GM23338 (cell line): ENCODE results near the gene STK17A. TPM values are rescaled to one million over a fixed set of nuclear protein-coding genes. Genes with fewer than 3 reads are reported as not detected.
"Not testable (repeated sequence)": the region's sequence is repeated elsewhere in the genome, so short reads cannot be mapped to it uniquely, and the experiment has no call there.

ENCODE experiments used
- ATAC-seq: fragments of 200-7000 bp; cut with Tn5 transposase; 3 replicates; pipeline ENCODE4 v1.9.1; 2020
- DNase-seq: peaks from one replicate; pipeline ENCODE4 v3.0.0-alpha.2; 2015; ENCODE audit warnings: low spot score
- H2AFZ ChIP-seq: fragments of 200-600 bp; sonication (generic); 2 replicates; pipeline ENCODE4 v1.8.0; 2016; ENCODE audit warnings: antibody characterized with exemption, mild to moderate bottlenecking, moderate library complexity
- H3F3A ChIP-seq: fragments of 200-600 bp; sonication (generic); replicated peaks from 2 replicates; pipeline ENCODE4 v1.8.0; 2017; ENCODE audit warnings: antibody characterized with exemption, mixed run types, low read depth
- H3K27ac ChIP-seq: fragments of 200-600 bp; sonication (generic); 2 replicates; pipeline ENCODE4 v1.6.1; 2016; ENCODE audit warnings: low read depth
- H3K27me3 ChIP-seq: fragments of 200-600 bp; sonication (generic); 2 replicates; pipeline ENCODE4 v1.8.0; 2016; ENCODE audit warnings: mild to moderate bottlenecking, mixed run types, moderate library complexity; ENCODE audit not compliant: insufficient read depth
- H3K36me3 ChIP-seq: fragments of 200-600 bp; sonication (generic); 2 replicates; pipeline ENCODE4 v1.8.0; 2016; ENCODE audit warnings: mild to moderate bottlenecking; ENCODE audit not compliant: insufficient read depth
- H3K4me1 ChIP-seq: fragments of 200-600 bp; sonication (generic); 2 replicates; pipeline ENCODE4 v1.8.0; 2016; ENCODE audit warnings: mild to moderate bottlenecking, moderate library complexity; ENCODE audit not compliant: insufficient read depth
- H3K4me2 ChIP-seq: fragments of 200-600 bp; sonication (generic); 2 replicates; pipeline ENCODE4 v1.7.1; 2017; ENCODE audit warnings: mixed run types
- H3K4me3 ChIP-seq: fragments of 200-600 bp; sonication (generic); 2 replicates; pipeline ENCODE4 v1.6.1; 2016; ENCODE audit warnings: mixed run types
- H3K79me2 ChIP-seq: fragments of 200-600 bp; sonication (generic); replicated peaks from 2 replicates; pipeline ENCODE4 v1.8.0; 2017; ENCODE audit warnings: mild to moderate bottlenecking; ENCODE audit not compliant: insufficient read depth
- H3K9me2 ChIP-seq: fragments of 200-600 bp; sonication (generic); 2 replicates; pipeline ENCODE4 v1.8.0; 2017; ENCODE audit not compliant: insufficient read depth
- H4K20me1 ChIP-seq: fragments of 200-600 bp; sonication (generic); replicated peaks from 2 replicates; pipeline ENCODE4 v1.8.0; 2017; ENCODE audit warnings: mild to moderate bottlenecking; ENCODE audit not compliant: insufficient read depth
- H3K27ac Mint-ChIP-seq: 2 replicates; pipeline ENCODE4 v1.8.0; 2020; ENCODE audit warnings: inconsistent platforms, mild to moderate bottlenecking, moderate library complexity, mixed read lengths
- H3K27me3 Mint-ChIP-seq: 3 replicates; pipeline ENCODE4 v1.8.0; 2022; ENCODE audit warnings: low read depth, mild to moderate bottlenecking, moderate library complexity, mixed read lengths, inconsistent platforms; ENCODE audit not compliant: insufficient read depth, poor library complexity
- H3K36me3 Mint-ChIP-seq: 3 replicates; pipeline ENCODE4 v1.8.0; 2021; ENCODE audit warnings: low read depth, mild to moderate bottlenecking, inconsistent platforms, moderate library complexity, mixed read lengths
- H3K4me1 Mint-ChIP-seq: 3 replicates; pipeline ENCODE4 v1.8.0; 2020; ENCODE audit warnings: mild to moderate bottlenecking, inconsistent platforms, mixed read lengths
- H3K4me3 Mint-ChIP-seq: 3 replicates; pipeline ENCODE4 v1.8.0; 2021; ENCODE audit warnings: moderate library complexity, mild to moderate bottlenecking, inconsistent platforms, mixed read lengths
- H3K9me3 Mint-ChIP-seq: 3 replicates; pipeline ENCODE4 v1.8.0; 2020; ENCODE audit warnings: moderate library complexity, mild to moderate bottlenecking, inconsistent platforms, mixed read lengths
- EZH2phosphoT487 ChIP-seq: fragments of 200-600 bp; sonication (generic); IDR thresholded peaks from one replicate; pipeline ENCODE4 v1.8.1; 2018; ENCODE audit warnings: antibody characterized with exemption; ENCODE audit not compliant: unreplicated experiment
- JUNB ChIP-seq: IDR thresholded peaks from one replicate; pipeline ENCODE4 v1.6.1; 2016; ENCODE audit warnings: antibody characterized with exemption; ENCODE audit not compliant: unreplicated experiment
- NANOG ChIP-seq: IDR thresholded peaks from 2 replicates; pipeline ENCODE4 v1.6.1; 2016; ENCODE audit warnings: antibody characterized with exemption, borderline replicate concordance
- POLR2AphosphoS5 ChIP-seq: IDR thresholded peaks from 2 replicates; pipeline ENCODE4 v1.6.1; 2016; ENCODE audit warnings: antibody characterized with exemption, low read depth
- ZNF331 ChIP-seq: fragments of 250-450 bp; sonication (Bioruptor Pico); IDR thresholded peaks from 2 replicates; pipeline ENCODE4 v1.5.0; 2020; ENCODE audit warnings: low read depth, mild to moderate bottlenecking, moderate library complexity
- polyA plus RNA-seq: library from polyadenylated mRNA; unstranded; fragments of >200 nt; fragmentation: Nextera tagmentation; extraction: Ambion mirVana; gene quantifications from 2 replicates; pipeline ENCODE4 v1.2.1, GENCODE V29; 2016
- total RNA-seq: library from RNA; depleted of rRNA; stranded (reverse); fragments of >200 nt; shearing (Covaris generic); gene quantifications from 2 replicates; pipeline ENCODE4 v1.2.3, GENCODE V29; 2014
- TF ChIP-seq, protein P1 (sequence below): IDR thresholded peaks from one replicate; pipeline ENCODE4 v1.6.1; 2018; ENCODE audit warnings: antibody characterized with exemption; ENCODE audit not compliant: unreplicated experiment
- TF ChIP-seq, protein P2 (sequence below): fragments of 250-450 bp; sonication (Bioruptor Pico); IDR thresholded peaks from 2 replicates; pipeline ENCODE4 v1.5.0; 2020; ENCODE audit warnings: mild to moderate bottlenecking, moderate library complexity

Gene STK17A
- total and polyA plus RNA-seq, 2 experiments from 2014 or later = 21.2 to 21.8 TPM

- H3K27me3 ChIP-seq = no peaks in the 10 kb centered on the region
- no peak overlapping the region for H3K4me3 Mint-ChIP-seq
- peaks cover 7% of the 10 kb centered on the region; the same call in 1 of the 2 replicates for H4K20me1 ChIP-seq
- TF ChIP-seq ZNF331 (CRISPR knock-in tag) (no peak), EZH2phosphoT487 (no peak), JUNB (no peak), NANOG (no peak), POLR2AphosphoS5 (no peak)
- TF ChIP-seq, protein P1, sequence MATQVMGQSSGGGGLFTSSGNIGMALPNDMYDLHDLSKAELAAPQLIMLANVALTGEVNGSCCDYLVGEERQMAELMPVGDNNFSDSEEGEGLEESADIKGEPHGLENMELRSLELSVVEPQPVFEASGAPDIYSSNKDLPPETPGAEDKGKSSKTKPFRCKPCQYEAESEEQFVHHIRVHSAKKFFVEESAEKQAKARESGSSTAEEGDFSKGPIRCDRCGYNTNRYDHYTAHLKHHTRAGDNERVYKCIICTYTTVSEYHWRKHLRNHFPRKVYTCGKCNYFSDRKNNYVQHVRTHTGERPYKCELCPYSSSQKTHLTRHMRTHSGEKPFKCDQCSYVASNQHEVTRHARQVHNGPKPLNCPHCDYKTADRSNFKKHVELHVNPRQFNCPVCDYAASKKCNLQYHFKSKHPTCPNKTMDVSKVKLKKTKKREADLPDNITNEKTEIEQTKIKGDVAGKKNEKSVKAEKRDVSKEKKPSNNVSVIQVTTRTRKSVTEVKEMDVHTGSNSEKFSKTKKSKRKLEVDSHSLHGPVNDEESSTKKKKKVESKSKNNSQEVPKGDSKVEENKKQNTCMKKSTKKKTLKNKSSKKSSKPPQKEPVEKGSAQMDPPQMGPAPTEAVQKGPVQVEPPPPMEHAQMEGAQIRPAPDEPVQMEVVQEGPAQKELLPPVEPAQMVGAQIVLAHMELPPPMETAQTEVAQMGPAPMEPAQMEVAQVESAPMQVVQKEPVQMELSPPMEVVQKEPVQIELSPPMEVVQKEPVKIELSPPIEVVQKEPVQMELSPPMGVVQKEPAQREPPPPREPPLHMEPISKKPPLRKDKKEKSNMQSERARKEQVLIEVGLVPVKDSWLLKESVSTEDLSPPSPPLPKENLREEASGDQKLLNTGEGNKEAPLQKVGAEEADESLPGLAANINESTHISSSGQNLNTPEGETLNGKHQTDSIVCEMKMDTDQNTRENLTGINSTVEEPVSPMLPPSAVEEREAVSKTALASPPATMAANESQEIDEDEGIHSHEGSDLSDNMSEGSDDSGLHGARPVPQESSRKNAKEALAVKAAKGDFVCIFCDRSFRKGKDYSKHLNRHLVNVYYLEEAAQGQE = no peak
- TF ChIP-seq, protein P2, sequence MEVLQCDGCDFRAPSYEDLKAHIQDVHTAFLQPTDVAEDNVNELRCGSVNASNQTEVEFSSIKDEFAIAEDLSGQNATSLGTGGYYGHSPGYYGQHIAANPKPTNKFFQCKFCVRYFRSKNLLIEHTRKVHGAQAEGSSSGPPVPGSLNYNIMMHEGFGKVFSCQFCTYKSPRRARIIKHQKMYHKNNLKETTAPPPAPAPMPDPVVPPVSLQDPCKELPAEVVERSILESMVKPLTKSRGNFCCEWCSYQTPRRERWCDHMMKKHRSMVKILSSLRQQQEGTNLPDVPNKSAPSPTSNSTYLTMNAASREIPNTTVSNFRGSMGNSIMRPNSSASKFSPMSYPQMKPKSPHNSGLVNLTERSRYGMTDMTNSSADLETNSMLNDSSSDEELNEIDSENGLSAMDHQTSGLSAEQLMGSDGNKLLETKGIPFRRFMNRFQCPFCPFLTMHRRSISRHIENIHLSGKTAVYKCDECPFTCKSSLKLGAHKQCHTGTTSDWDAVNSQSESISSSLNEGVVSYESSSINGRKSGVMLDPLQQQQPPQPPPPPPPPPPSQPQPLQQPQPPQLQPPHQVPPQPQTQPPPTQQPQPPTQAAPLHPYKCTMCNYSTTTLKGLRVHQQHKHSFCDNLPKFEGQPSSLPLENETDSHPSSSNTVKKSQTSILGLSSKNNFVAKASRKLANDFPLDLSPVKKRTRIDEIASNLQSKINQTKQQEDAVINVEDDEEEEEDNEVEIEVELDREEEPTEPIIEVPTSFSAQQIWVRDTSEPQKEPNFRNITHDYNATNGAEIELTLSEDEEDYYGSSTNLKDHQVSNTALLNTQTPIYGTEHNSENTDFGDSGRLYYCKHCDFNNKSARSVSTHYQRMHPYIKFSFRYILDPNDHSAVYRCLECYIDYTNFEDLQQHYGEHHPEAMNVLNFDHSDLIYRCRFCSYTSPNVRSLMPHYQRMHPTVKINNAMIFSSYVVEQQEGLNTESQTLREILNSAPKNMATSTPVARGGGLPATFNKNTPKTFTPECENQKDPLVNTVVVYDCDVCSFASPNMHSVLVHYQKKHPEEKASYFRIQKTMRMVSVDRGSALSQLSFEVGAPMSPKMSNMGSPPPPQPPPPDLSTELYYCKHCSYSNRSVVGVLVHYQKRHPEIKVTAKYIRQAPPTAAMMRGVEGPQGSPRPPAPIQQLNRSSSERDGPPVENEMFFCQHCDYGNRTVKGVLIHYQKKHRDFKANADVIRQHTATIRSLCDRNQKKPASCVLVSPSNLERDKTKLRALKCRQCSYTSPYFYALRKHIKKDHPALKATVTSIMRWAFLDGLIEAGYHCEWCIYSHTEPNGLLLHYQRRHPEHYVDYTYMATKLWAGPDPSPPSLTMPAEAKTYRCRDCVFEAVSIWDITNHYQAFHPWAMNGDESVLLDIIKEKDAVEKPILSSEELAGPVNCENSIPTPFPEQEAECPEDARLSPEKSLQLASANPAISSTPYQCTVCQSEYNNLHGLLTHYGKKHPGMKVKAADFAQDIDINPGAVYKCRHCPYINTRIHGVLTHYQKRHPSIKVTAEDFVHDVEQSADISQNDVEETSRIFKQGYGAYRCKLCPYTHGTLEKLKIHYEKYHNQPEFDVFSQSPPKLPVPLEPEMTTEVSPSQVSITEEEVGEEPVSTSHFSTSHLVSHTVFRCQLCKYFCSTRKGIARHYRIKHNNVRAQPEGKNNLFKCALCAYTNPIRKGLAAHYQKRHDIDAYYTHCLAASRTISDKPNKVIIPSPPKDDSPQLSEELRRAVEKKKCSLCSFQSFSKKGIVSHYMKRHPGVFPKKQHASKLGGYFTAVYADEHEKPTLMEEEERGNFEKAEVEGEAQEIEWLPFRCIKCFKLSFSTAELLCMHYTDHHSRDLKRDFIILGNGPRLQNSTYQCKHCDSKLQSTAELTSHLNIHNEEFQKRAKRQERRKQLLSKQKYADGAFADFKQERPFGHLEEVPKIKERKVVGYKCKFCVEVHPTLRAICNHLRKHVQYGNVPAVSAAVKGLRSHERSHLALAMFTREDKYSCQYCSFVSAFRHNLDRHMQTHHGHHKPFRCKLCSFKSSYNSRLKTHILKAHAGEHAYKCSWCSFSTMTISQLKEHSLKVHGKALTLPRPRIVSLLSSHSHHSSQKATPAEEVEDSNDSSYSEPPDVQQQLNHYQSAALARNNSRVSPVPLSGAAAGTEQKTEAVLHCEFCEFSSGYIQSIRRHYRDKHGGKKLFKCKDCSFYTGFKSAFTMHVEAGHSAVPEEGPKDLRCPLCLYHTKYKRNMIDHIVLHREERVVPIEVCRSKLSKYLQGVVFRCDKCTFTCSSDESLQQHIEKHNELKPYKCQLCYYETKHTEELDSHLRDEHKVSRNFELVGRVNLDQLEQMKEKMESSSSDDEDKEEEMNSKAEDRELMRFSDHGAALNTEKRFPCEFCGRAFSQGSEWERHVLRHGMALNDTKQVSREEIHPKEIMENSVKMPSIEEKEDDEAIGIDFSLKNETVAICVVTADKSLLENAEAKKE = no peak
- H3K9me3 Mint-ChIP-seq = peaks cover 38% of the 10 kb centered on the region; the same call in 2 of the 3 replicates
- H3K4me1 ChIP-seq = peaks cover 16% of the 10 kb centered on the region
- H3K79me2 ChIP-seq = peaks cover 93% of the 10 kb centered on the region
- H3K27ac Mint-ChIP-seq = no peak overlapping the region; the same call in 1 of the 2 replicates
- peak overlapping the region; percentile 92; the same call in 1 of the 2 replicates for H3K27ac ChIP-seq
- H3K36me3 Mint-ChIP-seq = peaks cover 66% of the 10 kb centered on the region
- peaks cover 11% of the 10 kb centered on the region for H3K4me1 Mint-ChIP-seq
- peaks cover 4% of the 10 kb centered on the region for H3K27me3 Mint-ChIP-seq
- ATAC-seq = no peak
- H3K4me3 ChIP-seq = no peak overlapping the region
- no peak overlapping the region for H3K4me2 ChIP-seq
- H2AFZ ChIP-seq = no peak overlapping the region
- no peaks in the 10 kb centered on the region for H3K36me3 ChIP-seq
- no peaks in the 10 kb centered on the region for H3K9me2 ChIP-seq
- no peaks in the 10 kb centered on the region for H3F3A ChIP-seq
- DNase-seq = no peak
Observed at GRCh38 chr7:43671521-43671920, 88.6 kb downstream of the STK17A start.

- not testable (repeated sequence) for H3K4me3 ChIP-seq, ATAC-seq, H3K36me3 ChIP-seq, DNase-seq, H4K20me1 ChIP-seq, H3K4me1 ChIP-seq, H3K9me2 ChIP-seq, H3K27ac ChIP-seq, H3K4me2 ChIP-seq, H3F3A ChIP-seq, H3K27me3 ChIP-seq, H3K4me3 Mint-ChIP-seq, H2AFZ ChIP-seq, H3K27ac Mint-ChIP-seq, H3K27me3 Mint-ChIP-seq
- peaks cover 25% of the 10 kb centered on the region; the same call in 2 of the 3 replicates for H3K9me3 Mint-ChIP-seq
- peaks cover 93% of the 10 kb centered on the region for H3K79me2 ChIP-seq
- peaks cover 11% of the 10 kb centered on the region for H3K4me1 Mint-ChIP-seq
- peaks cover 47% of the 10 kb centered on the region for H3K36me3 Mint-ChIP-seq
Observed at GRCh38 chr7:43673243-43673976, 90.5 kb downstream of the STK17A start.
